Measurements from ENCODE around the gene NFATC2IP. TPM values are rescaled to one million over a fixed set of nuclear protein-coding genes. Genes with fewer than 3 reads are reported as not detected.

The NFATC2IP gene
- total RNA-seq, 6 experiments from 2014 or later = 10.3 to 16.5 (median 13.1) TPM

DNA sequence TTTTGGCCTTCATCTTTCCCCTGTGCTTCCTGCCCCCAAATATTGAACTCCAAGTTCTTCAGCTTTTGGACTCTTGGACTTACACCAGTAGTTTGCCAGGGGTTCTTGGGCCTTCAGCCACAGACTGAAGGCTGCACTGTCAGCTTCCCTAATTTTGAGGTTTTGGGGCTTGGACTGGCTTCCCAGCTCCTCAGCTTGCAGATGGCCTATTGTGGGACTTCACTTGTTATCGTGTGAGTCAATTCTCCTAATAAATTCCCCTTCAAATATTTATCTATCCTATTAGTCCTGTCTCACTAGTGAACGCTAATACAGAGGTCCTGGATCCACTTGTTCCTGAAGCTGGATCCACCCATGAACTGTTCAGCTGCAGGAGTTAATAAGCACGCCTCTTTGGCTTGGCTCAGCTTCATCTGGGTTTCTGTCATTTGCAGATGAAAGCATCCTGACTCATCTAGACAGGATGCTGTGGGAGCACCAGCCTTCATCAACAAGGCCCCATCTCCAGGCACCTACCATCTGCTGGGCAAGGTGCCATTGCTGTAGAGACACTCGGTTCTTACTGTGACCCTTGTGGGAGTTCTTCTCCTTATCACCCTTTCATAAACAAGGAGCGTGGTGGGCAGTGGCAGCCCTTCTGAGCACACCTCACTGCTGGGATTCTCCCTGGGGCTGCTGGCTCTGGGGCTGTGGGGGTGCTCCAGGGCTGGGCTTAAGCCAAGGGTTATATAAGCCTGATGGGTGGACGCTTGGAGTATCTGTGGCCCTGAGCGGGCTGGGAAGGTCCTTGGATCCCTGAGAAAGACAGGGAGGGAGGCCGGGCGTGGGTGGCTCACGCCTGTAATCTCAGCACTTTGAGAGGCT lies 57.2 kb downstream of the NFATC2IP start:
- H3K27ac ChIP-seq = no peak overlapping the region
- no peak overlapping the region for H3K4me3 ChIP-seq
- intact Hi-C loops (cut with DNase I) = no loop called here
- H3K36me3 ChIP-seq = no peaks in the 10 kb centered on the region
- 66% methylated on average over 8 of the region's 10 CpGs for WGBS (ENCODE audit: insufficient coverage, low coverage, low lambda C conversion rate, missing lambda C conversion rate)
- no peak for DNase-seq
- no peaks in the 10 kb centered on the region for H3K27me3 ChIP-seq
- no peaks in the 10 kb centered on the region for H3K9me3 ChIP-seq
- no peaks in the 10 kb centered on the region for H3K4me1 ChIP-seq
- no peak for ATAC-seq
- TF ChIP-seq CTCF (IDR thresholded peaks at IDR 0.05) (no peak), POLR2A (IDR thresholded peaks at IDR 0.05) (no peak)

DNA sequence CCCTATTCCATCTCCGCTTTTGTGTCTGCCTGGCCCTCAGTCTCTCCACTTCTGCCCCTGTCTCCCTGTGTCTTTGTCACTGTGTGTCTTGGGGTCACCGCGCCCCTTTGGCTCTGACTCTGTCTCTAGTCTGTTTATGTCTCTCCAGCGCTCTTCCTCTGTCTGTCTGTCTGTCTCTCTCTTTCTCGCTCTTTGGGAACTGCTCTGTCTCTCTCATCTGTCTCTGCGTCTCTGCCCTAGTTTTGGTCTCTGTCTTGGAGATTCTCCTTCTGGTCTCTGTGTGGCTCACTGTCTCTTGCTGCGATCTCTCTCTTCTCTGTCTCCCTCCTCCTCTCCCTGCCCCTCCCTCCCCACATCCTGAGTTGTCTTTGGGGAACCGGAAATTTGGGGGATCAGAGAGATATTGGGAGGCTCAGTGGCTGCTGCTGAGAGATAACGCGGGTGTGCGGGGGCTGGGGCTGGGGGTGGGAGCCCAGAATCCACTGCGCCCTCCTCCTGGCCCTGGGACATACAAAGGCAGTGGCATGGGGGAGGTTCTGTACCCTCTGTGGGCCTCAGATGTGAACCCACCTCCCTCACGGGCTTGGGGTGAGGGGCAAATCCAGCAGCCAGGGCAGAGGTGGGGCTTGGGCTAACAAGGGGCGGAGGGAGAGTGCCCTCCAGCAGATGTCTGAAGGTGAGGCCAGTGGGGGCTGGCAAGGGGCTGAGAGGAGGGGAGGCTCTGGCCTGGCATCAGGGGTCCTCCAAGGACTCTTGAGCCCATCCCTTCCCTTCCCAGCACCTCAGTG lies 58.5 kb downstream of the NFATC2IP start:
- ATAC-seq = no peak

DNA sequence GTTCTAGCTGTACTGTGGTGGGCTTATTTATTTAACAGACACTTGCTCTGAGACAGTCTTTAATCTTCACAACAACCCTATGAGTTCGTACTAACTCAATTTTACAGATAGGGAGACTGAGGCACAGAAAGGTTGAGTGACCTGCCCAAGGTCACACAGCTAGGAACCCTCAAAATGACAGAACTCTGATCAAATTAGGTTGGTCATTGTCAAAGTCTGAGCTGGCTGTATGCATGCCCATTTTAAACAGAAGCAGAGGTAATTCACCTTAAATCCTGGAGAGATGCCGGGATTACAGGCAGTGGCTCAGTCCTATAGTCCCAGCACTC lies 59.1 kb downstream of the NFATC2IP start:
- TF ChIP-seq POLR2A (IDR thresholded peaks at IDR 0.05) = no peak
- TF ChIP-seq CTCF (IDR thresholded peaks at IDR 0.05) = no peak
- no peak for DNase-seq
- intact Hi-C loops (cut with DNase I) = no loop called here
- Histone ChIP-seq H3K9me3 (no peaks in the 10 kb centered on the region), H3K4me3 (no peak overlapping the region), H3K27me3 (no peaks in the 10 kb centered on the region), H3K36me3 (no peaks in the 10 kb centered on the region), H3K27ac (no peak overlapping the region), H3K4me1 (peaks cover 0 to 16% (median 0%) of the 10 kb centered on the region in 4 donors)
- 50% methylated on average over 1 of the region's 2 CpGs for WGBS (ENCODE audit: insufficient coverage, low coverage, low lambda C conversion rate, missing lambda C conversion rate)
- ATAC-seq = no peak

More for the DNA sequence above, 58.5 kb downstream of the NFATC2IP start:
- H3K27me3 ChIP-seq = no peaks in the 10 kb centered on the region
- TF ChIP-seq POLR2A (IDR thresholded peaks at IDR 0.05) (no peak), CTCF (IDR thresholded peaks at IDR 0.05) (no peak)
- H3K9me3 ChIP-seq = no peaks in the 10 kb centered on the region
- intact Hi-C loops (cut with DNase I) = no loop called here
- peaks cover 0 to 11% (median 0%) of the 10 kb centered on the region in 4 donors for H3K4me1 ChIP-seq
- H3K27ac ChIP-seq = no peak overlapping the region
- H3K4me3 ChIP-seq = no peak overlapping the region
- no peaks in the 10 kb centered on the region for H3K36me3 ChIP-seq
- WGBS (ENCODE audit: insufficient coverage, low coverage, low lambda C conversion rate, missing lambda C conversion rate) = 41% methylated on average over 4 of the region's 14 CpGs
- no peak for DNase-seq

DNA sequence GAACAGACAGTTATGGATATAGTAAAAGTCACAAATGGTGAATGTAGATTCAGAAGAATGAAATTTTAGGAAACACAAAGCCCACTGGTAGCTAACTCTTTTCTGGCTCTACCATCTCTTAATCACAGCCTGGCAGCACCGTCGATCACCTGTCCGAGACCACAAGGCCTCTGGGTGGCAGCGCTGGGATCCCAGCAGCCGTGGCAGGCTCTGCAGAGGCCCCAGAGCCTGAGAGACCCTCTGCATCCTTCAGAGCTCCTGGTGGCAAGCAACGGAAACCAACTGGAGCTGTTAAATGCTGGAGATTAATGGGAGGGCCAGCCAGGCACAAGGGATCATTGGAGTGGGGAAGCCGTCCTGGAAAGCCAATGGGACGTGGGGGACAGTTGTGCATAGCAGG lies 60.4 kb downstream of the NFATC2IP start:
- TF ChIP-seq POLR2A (IDR thresholded peaks at IDR 0.05) (no peak), CTCF (IDR thresholded peaks at IDR 0.05) (no peak)
- Histone ChIP-seq H3K9me3 (no peaks in the 10 kb centered on the region), H3K36me3 (no peaks in the 10 kb centered on the region), H3K4me3 (no peak overlapping the region), H3K4me1 (peaks cover 0 to 17% (median 0%) of the 10 kb centered on the region in 4 donors), H3K27ac (no peak overlapping the region), H3K27me3 (no peaks in the 10 kb centered on the region)
- 67% methylated on average over 3 of the region's 8 CpGs for WGBS (ENCODE audit: insufficient coverage, low coverage, low lambda C conversion rate, missing lambda C conversion rate)
- intact Hi-C loops (cut with DNase I) = no loop called here
- ATAC-seq = no peak
- DNase-seq = no peak
